GM12878 (cell line): ENCODE data around the gene SARS1. TPM values are rescaled to one million over a fixed set of nuclear protein-coding genes. Genes with fewer than 3 reads are reported as not detected.

ENCODE experiments used
- EP300 ChIP-seq, 2 experiments: fragments of 150-350 bp in 1 of 2; IDR thresholded peaks; 2 replicates each; pipeline ENCODE4 v1.6.1; 2011 to 2012; ENCODE audit warnings: low read depth in 2 of 2, low read length in 2 of 2, borderline replicate concordance in 1 of 2, improper control_type of control experiment in 1 of 2, inconsistent platforms in 1 of 2; ENCODE audit not compliant: control insufficient read depth in 1 of 2
- FOXK2 ChIP-seq: fragments of 450-650 bp; IDR thresholded peaks from 2 replicates; pipeline ENCODE4 v1.6.1; 2017; ENCODE audit warnings: mild to moderate bottlenecking, moderate library complexity
- JUNB ChIP-seq: IDR thresholded peaks from 2 replicates; pipeline ENCODE4 v1.6.1; 2016; ENCODE audit warnings: antibody characterized with exemption, mild to moderate bottlenecking
- NR2C2 ChIP-seq: IDR thresholded peaks from 2 replicates; pipeline ENCODE4 v1.6.1; 2011; ENCODE audit warnings: borderline replicate concordance, low read depth; ENCODE audit not compliant: control insufficient read depth, insufficient read length
- RAD21 ChIP-seq: IDR thresholded peaks from 2 replicates; pipeline ENCODE4 v1.6.1; 2011; ENCODE audit warnings: mild to moderate bottlenecking, low read depth, low read length, moderate library complexity; ENCODE audit not compliant: insufficient read depth
- STAT3 ChIP-seq: IDR thresholded peaks from 2 replicates; pipeline ENCODE4 v1.6.1; 2011; ENCODE audit warnings: low read depth, low read length, improper control_type of control experiment
- TCF7 ChIP-seq: IDR thresholded peaks from 2 replicates; pipeline ENCODE4 v1.6.1; 2014; ENCODE audit warnings: antibody characterized with exemption, borderline replicate concordance
- WRNIP1 ChIP-seq: IDR thresholded peaks from 2 replicates; pipeline ENCODE4 v1.6.1; 2011; ENCODE audit warnings: low read depth, low read length, improper control_type of control experiment, borderline replicate concordance
- YBX1 ChIP-seq: fragments of 450-650 bp; IDR thresholded peaks from 2 replicates; pipeline ENCODE4 v1.6.1; 2016; ENCODE audit warnings: antibody characterized with exemption
- polyA plus RNA-seq, 11 experiments: library from polyadenylated mRNA; depleted of rRNA in 4 of 11; unstranded in 6 of 11; stranded (reverse) in 5 of 11; fragments of >200 nt; fragmentation: Nextera tagmentation in 4 of 11; fragmentation: Illumina TruSeq in 1 of 11; extraction: Ambion mirVana in 4 of 11; extraction: Trizol in 1 of 11; gene quantifications; 1 replicate in 1 of 11; 2 replicates in 10 of 11; pipeline versions ENCODE4 v1.2.1 to v1.2.3, GENCODE V29; 2011 to 2016; ENCODE audit warnings: inconsistent platforms in 2 of 11, missing spikeins in 2 of 11, low read depth in 1 of 11
- total RNA-seq, 4 experiments: library from RNA; depleted of rRNA in 3 of 4; stranded (reverse); fragments of >200 nt in 3 of 4; fragmentation: Illumina TruSeq in 1 of 4; extraction: Trizol in 1 of 4; gene quantifications; 2 replicates each; pipeline versions ENCODE4 v1.2.1 to v1.2.3, GENCODE V29; 2013 to 2021
- TF ChIP-seq, protein P1 (sequence below): fragments of 450-650 bp; formaldehyde crosslinking; IDR thresholded peaks from 2 replicates; pipeline ENCODE4 v1.4.0; 2020; ENCODE audit warnings: mild to moderate bottlenecking, moderate library complexity
- TF ChIP-seq, protein P2 (sequence below): fragments of 450-650 bp; IDR thresholded peaks from 2 replicates; pipeline ENCODE4 v1.6.1; 2017; ENCODE audit warnings: mild to moderate bottlenecking, moderate library complexity
- TF ChIP-seq, protein P3 (sequence below): fragments of 450-650 bp; IDR thresholded peaks from 2 replicates; pipeline ENCODE4 v1.6.1; 2016; ENCODE audit warnings: mild to moderate bottlenecking, moderate library complexity, borderline replicate concordance

The SARS1 gene
- total and polyA plus RNA-seq, 10 of the 15 experiments (the other 5 are each of a cell fraction or from before 2014, with no cell fraction given): 103 to 202 (median 138) TPM

- TF ChIP-seq, protein P1, sequence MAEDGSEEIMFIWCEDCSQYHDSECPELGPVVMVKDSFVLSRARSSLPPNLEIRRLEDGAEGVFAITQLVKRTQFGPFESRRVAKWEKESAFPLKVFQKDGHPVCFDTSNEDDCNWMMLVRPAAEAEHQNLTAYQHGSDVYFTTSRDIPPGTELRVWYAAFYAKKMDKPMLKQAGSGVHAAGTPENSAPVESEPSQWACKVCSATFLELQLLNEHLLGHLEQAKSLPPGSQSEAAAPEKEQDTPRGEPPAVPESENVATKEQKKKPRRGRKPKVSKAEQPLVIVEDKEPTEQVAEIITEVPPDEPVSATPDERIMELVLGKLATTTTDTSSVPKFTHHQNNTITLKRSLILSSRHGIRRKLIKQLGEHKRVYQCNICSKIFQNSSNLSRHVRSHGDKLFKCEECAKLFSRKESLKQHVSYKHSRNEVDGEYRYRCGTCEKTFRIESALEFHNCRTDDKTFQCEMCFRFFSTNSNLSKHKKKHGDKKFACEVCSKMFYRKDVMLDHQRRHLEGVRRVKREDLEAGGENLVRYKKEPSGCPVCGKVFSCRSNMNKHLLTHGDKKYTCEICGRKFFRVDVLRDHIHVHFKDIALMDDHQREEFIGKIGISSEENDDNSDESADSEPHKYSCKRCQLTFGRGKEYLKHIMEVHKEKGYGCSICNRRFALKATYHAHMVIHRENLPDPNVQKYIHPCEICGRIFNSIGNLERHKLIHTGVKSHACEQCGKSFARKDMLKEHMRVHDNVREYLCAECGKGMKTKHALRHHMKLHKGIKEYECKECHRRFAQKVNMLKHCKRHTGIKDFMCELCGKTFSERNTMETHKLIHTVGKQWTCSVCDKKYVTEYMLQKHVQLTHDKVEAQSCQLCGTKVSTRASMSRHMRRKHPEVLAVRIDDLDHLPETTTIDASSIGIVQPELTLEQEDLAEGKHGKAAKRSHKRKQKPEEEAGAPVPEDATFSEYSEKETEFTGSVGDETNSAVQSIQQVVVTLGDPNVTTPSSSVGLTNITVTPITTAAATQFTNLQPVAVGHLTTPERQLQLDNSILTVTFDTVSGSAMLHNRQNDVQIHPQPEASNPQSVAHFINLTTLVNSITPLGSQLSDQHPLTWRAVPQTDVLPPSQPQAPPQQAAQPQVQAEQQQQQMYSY (CRISPR knock-in tag): no peak
- TF ChIP-seq, protein P2, sequence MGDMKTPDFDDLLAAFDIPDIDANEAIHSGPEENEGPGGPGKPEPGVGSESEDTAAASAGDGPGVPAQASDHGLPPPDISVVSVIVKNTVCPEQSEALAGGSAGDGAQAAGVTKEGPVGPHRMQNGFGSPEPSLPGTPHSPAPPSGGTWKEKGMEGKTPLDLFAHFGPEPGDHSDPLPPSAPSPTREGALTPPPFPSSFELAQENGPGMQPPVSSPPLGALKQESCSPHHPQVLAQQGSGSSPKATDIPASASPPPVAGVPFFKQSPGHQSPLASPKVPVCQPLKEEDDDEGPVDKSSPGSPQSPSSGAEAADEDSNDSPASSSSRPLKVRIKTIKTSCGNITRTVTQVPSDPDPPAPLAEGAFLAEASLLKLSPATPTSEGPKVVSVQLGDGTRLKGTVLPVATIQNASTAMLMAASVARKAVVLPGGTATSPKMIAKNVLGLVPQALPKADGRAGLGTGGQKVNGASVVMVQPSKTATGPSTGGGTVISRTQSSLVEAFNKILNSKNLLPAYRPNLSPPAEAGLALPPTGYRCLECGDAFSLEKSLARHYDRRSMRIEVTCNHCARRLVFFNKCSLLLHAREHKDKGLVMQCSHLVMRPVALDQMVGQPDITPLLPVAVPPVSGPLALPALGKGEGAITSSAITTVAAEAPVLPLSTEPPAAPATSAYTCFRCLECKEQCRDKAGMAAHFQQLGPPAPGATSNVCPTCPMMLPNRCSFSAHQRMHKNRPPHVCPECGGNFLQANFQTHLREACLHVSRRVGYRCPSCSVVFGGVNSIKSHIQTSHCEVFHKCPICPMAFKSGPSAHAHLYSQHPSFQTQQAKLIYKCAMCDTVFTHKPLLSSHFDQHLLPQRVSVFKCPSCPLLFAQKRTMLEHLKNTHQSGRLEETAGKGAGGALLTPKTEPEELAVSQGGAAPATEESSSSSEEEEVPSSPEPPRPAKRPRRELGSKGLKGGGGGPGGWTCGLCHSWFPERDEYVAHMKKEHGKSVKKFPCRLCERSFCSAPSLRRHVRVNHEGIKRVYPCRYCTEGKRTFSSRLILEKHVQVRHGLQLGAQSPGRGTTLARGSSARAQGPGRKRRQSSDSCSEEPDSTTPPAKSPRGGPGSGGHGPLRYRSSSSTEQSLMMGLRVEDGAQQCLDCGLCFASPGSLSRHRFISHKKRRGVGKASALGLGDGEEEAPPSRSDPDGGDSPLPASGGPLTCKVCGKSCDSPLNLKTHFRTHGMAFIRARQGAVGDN: no peak
- no peak for TF ChIP-seq RAD21
- TF ChIP-seq YBX1: no peak
- no peak for TF ChIP-seq EP300 (IDR thresholded peaks at IDR 0.05; ENCODE audit: borderline replicate concordance in 1 of 2, control insufficient read depth in 1 of 2, low read depth in 2 of 2, low read length in 2 of 2)
- TF ChIP-seq FOXK2: no peak
- no peak for TF ChIP-seq JUNB
- no peak for TF ChIP-seq NR2C2
- TF ChIP-seq STAT3: no peak
- no peak for TF ChIP-seq TCF7
- no peak for TF ChIP-seq WRNIP1
- TF ChIP-seq, protein P3, sequence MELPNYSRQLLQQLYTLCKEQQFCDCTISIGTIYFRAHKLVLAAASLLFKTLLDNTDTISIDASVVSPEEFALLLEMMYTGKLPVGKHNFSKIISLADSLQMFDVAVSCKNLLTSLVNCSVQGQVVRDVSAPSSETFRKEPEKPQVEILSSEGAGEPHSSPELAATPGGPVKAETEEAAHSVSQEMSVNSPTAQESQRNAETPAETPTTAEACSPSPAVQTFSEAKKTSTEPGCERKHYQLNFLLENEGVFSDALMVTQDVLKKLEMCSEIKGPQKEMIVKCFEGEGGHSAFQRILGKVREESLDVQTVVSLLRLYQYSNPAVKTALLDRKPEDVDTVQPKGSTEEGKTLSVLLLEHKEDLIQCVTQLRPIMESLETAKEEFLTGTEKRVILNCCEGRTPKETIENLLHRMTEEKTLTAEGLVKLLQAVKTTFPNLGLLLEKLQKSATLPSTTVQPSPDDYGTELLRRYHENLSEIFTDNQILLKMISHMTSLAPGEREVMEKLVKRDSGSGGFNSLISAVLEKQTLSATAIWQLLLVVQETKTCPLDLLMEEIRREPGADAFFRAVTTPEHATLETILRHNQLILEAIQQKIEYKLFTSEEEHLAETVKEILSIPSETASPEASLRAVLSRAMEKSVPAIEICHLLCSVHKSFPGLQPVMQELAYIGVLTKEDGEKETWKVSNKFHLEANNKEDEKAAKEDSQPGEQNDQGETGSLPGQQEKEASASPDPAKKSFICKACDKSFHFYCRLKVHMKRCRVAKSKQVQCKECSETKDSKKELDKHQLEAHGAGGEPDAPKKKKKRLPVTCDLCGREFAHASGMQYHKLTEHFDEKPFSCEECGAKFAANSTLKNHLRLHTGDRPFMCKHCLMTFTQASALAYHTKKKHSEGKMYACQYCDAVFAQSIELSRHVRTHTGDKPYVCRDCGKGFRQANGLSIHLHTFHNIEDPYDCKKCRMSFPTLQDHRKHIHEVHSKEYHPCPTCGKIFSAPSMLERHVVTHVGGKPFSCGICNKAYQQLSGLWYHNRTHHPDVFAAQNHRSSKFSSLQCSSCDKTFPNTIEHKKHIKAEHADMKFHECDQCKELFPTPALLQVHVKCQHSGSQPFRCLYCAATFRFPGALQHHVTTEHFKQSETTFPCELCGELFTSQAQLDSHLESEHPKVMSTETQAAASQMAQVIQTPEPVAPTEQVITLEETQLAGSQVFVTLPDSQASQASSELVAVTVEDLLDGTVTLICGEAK: no peak
Measured at GRCh38 chr1:109265016-109265415, 51.3 kb downstream of the SARS1 start (continued).
